GM13977 (cell line): ENCODE results near the gene SPIN1.

Source experiments
- DNase-seq: peaks from one replicate; pipeline ENCODE4 v3.0.0; 2012; ENCODE audit warnings: low spot score
- in situ Hi-C: fragments of 300-500 bp; cut with MboI; formaldehyde crosslinking; loops from one replicate; pipeline ENCODE4 v1.12.0; 2022; ENCODE audit warnings: low sequenced_read_pairs, low pct_unique_long_range_greater_than_20kb, mixed read lengths, inconsistent platforms; ENCODE audit not compliant: unreplicated experiment
- TF ChIP-seq, protein P1 (sequence below): IDR thresholded peaks from 2 replicates; pipeline ENCODE4 v1.5.1; 2012; ENCODE audit warnings: mild to moderate bottlenecking, control low read depth; ENCODE audit not compliant: insufficient read depth; ENCODE audit errors: extremely low read depth, missing control alignments

SPIN1 gene

DNA sequence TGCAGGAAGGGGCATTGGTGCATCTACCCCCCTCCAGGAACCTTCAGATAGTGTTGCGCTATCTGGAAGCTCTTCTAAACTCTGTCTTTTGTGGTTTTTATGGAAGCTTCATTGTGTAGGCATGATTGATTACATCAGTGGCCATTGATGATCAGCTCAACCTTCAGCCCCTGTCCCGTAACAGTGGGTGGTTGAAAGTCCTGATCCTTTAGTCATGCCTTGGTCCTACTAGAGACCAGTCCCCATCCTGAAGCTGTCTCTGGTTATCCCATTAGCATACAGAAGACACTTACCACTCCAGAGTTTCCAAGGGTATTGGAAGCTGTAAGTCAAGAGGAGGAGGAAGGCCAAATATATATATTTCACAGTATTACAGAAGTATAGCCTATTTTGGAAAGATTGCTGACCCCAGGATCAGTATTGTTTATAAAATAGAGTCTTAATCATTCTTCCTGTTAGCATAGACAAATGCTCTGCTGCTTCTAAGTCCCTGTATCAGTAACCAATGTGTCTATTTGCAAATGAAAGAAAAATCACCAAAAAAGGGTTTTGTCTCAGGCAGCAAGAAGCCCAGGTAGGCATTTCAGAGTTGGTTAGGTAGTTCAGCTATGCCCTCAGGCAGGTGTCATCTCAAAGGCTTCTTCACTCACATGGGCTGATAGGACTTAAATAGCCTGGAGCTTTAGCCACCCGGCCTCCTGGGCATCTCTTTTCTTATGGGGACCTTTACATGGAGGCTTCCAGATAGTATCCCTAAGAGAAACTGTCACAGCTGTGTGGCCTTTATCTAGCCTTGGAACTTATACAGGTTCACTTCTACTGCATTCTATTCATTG, 41.6 kb downstream of the SPIN1 start:
- TF ChIP-seq, protein P1, sequence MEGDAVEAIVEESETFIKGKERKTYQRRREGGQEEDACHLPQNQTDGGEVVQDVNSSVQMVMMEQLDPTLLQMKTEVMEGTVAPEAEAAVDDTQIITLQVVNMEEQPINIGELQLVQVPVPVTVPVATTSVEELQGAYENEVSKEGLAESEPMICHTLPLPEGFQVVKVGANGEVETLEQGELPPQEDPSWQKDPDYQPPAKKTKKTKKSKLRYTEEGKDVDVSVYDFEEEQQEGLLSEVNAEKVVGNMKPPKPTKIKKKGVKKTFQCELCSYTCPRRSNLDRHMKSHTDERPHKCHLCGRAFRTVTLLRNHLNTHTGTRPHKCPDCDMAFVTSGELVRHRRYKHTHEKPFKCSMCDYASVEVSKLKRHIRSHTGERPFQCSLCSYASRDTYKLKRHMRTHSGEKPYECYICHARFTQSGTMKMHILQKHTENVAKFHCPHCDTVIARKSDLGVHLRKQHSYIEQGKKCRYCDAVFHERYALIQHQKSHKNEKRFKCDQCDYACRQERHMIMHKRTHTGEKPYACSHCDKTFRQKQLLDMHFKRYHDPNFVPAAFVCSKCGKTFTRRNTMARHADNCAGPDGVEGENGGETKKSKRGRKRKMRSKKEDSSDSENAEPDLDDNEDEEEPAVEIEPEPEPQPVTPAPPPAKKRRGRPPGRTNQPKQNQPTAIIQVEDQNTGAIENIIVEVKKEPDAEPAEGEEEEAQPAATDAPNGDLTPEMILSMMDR, result no peak
- DNase-seq, result no peak
- in situ Hi-C loops, result no loop called here

DNA sequence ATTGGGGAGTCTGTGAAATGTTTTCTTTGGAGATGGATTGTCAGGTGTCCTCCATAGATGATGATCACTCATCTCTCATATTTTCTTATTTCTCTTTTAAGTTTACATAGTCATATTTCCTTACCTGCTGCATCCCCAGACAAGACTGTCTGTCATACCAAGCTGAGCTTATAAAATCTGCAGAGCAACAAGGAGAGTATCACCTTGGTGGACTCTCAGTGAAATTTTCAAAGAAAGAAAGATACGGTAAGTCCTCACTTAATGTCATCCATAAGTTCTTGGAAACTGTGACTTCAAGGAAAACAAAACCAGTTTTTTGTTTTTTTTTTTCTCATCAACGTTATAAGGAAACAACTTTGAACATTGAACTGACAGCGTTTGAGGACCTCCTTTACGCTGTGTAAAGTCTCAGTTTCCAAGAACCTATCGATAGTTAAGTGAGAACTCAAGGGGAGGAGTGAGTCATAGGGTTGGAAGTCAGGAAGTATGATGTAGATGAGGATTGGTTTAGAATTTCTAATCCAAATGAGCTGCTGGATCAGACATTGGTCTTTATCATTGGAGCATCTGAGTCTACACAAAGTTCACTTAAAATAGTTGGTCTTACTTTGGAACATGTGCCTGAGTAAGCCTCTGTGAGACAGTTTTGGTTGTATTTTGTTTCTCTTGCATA, 45.5 kb downstream of the SPIN1 start:
- DNase-seq, result no peak
- in situ Hi-C loops, result no loop called here
- TF ChIP-seq, protein P1, result no peak

DNA sequence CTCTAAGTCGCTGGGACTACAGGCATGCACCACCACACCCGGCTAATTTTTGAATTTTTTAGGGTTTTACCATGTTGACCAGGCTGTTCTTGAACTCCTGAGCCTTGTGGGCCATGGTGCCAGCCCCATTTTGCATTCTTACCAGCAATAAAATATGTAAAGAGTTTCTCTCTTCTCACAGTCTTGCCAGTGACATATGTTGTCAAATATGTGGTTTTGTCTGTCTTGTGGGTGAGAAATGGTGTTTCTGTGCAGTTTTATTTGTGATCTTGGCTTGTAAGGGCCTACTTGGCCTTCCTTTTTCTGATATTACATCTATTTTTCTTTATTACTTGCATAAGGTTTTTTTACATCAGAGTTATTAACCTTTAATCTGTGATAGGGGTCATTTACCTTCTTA, 47.1 kb downstream of the SPIN1 start:
- TF ChIP-seq, protein P1, result no peak
- DNase-seq, result no peak
- in situ Hi-C loops, result no loop called here

DNA sequence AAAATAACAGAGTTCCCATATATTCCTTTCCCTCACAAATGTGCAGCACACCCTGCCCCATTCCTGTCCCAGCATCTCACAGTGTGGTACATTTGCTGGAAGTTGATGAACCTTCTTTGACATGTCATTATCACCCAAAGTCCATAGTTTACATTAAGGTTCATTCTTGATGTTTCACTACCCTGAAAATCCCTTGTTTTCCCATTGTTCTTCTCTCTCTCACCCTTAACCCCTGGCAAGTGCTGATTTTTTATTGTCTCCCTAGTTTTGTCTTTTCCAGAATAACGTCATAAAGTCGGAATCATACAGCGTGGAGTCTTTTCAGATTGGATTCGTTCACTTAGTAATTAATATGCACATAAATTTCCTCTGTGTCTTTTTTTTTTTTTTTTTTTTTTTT, 48.1 kb downstream of the SPIN1 start:
- TF ChIP-seq, protein P1, result no peak
- in situ Hi-C loops, result no loop called here
- no peak for DNase-seq

DNA sequence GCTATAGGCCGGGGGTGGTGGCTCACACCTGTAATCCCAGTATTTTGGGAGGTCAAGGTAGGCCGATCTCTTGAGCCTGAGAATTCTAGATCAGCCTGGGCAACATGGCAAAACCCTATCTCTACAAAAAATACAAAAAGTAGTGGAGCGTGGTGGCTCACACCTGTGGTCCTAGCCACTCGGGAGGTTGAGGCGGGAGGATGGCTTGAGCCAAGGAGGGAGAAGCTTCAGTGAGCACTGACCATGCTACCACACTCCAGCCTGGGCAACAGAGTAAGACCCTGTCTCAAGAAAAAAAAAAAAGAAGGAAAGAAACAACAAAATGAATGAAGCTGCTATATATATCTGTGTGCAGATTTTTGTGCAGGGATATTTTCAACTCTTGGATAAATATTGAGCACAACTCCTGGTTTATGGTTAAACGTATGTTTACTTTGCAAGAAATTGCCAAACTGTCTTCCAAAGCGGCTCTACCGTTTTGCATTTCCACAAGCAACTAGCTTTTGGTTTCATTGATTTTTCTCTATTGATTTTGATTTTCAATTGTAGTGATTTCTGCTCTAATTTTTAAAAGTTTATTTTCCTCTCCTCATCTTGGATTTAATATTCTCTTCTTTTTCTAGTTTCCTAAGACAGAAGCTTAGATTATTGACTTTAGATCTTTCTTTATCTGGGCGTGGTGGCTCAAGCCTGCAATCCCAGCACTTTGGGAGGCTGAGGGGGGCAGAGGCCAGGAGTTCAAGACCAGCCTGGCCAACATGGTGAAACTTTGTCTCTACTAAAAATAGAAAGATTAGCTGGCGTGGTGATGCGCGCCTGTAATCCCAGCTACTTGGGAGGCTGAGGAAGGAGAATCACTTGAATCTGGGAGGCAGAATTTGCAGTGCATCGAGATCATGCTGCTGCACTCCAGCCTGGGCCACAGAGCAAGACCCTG, 49.2 kb downstream of the SPIN1 start:
- DNase-seq, result no peak
- TF ChIP-seq, protein P1, result no peak
- in situ Hi-C loops, result no loop called here

DNA sequence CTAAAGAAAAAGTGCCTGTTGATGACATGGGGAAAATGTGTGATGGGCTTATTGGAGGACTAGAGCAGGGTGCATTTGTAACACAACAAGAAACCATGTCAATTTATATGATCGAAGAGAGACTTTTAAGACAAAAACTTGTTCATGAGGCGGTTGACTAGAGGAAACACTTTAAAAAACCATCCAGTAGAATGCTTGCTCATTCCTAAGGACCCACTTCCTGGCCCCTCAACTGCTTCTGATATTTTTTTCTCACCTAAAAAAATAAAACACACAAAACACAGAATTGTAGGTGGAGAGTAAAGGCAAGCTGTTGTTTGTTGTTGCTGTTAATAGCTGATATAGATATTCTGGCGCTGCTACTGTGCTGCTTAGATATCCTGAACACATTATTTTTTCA, 50.6 kb downstream of the SPIN1 start:
- TF ChIP-seq, protein P1, result no peak
- DNase-seq, result no peak
- in situ Hi-C loops, result no loop called here
